Measurements from ENCODE around the gene PSMD8.

DNA sequence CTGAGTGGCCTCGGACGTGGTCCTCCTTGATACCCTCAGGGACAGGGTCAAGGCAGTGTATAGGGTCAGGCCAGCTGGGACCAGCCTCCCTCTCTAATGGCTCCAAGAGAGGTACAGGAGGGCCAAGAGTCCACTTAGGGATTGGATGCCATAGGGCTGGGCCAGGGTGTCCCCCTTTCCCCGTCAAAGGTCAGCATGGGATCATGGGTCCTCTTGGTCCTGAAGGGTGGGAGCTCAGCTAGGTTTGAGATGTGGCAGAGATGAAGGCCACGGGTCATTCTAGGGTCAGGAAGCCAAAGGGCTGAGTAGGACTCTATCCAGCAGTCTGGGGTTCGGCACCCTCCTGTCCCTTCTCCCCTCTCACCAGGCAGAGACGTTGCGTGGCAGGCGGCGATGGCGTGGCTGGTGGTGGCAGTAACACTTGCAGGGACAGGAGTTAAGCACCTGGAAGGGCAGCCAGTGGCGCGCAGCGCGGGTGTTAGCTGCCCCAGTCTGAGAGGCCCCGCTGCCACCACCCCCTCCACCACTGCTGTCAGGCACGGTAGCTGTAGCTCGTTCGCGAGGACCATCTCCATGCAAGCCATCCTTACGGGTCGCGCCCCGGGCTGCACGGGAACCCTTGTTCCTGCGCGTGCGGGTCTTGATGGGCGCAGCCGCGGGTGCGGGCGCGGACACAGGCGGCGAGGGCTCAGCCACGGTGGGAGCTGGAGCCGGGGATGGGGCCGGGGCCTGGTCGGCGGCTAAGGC is 10.9 kb downstream of the PSMD8 start:
- TF ChIP-seq, protein P1, sequence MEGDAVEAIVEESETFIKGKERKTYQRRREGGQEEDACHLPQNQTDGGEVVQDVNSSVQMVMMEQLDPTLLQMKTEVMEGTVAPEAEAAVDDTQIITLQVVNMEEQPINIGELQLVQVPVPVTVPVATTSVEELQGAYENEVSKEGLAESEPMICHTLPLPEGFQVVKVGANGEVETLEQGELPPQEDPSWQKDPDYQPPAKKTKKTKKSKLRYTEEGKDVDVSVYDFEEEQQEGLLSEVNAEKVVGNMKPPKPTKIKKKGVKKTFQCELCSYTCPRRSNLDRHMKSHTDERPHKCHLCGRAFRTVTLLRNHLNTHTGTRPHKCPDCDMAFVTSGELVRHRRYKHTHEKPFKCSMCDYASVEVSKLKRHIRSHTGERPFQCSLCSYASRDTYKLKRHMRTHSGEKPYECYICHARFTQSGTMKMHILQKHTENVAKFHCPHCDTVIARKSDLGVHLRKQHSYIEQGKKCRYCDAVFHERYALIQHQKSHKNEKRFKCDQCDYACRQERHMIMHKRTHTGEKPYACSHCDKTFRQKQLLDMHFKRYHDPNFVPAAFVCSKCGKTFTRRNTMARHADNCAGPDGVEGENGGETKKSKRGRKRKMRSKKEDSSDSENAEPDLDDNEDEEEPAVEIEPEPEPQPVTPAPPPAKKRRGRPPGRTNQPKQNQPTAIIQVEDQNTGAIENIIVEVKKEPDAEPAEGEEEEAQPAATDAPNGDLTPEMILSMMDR (IDR thresholded peaks at IDR 0.05; ENCODE audit: low read length) = no peak
- TF ChIP-seq EZH2 (IDR thresholded peaks at IDR 0.05; ENCODE audit: borderline replicate concordance, low read length) = no peak

All from OCI-LY1 (cell line).